ENCODE measurements around the gene SGIP1.

The SGIP1 gene

GRCh38 chr1:66704177-66704875 lies 170.4 kb downstream of the SGIP1 start:
- no CpG with 5 or more reads among the region's 4 CpGs for WGBS, 2 donors (ENCODE audit: extremely low coverage in 2 of 2, insufficient read length in 2 of 2, insufficient replicate concordance in 1 of 2)

GRCh38 chr1:66705110-66705509 lies 171.2 kb downstream of the SGIP1 start:
- H2BK5ac ChIP-seq (ENCODE audit: low read length), result no peak overlapping the region
- peaks cover 0 to 6% of the 10 kb centered on the region in 2 donors for H3K4me1 ChIP-seq (ENCODE audit: control insufficient read depth in 2 of 2, insufficient read depth in 1 of 2, low read depth in 1 of 2, low read length in 2 of 2)
- H3K9me3 ChIP-seq (replicated peaks in 1 of 2; ENCODE audit: control insufficient read depth in 2 of 2, insufficient read depth in 1 of 2, low read depth in 1 of 2, low read length in 2 of 2), result no peaks in the 10 kb centered on the region
- no peaks in the 10 kb centered on the region for H3K36me3 ChIP-seq (replicated peaks in 1 of 2; ENCODE audit: control insufficient read depth in 2 of 2, insufficient read depth in 2 of 2, low read length in 2 of 2)
- H3K27ac ChIP-seq (replicated peaks; ENCODE audit: low read length), result no peak overlapping the region
- no peak overlapping the region for H3K4me3 ChIP-seq (ENCODE audit: low read length in 2 of 2)
- no peaks in the 10 kb centered on the region for H3K79me1 ChIP-seq (ENCODE audit: low read depth, low read length)
- no peak overlapping the region for H4K91ac ChIP-seq (ENCODE audit: low read depth, low read length, poor library complexity)
- WGBS, 2 donors (ENCODE audit: extremely low coverage in 2 of 2, insufficient read length in 2 of 2, insufficient replicate concordance in 1 of 2), result no CpG with 5 or more reads among the region's 5 CpGs
- no peak overlapping the region for H3K14ac ChIP-seq (ENCODE audit: low read length)
- H2BK12ac ChIP-seq (ENCODE audit: low read length), result no peak overlapping the region
- H3K23ac ChIP-seq (ENCODE audit: low read depth, low read length, poor library complexity), result no peak overlapping the region
- no peak overlapping the region for H3K9ac ChIP-seq (ENCODE audit: low read depth, low read length, poor library complexity)
- no peaks in the 10 kb centered on the region for H3K27me3 ChIP-seq (ENCODE audit: control insufficient read depth in 3 of 3, insufficient read depth in 3 of 3, low read depth in 1 of 3, low read length in 3 of 3)
- no peak overlapping the region for H4K8ac ChIP-seq (ENCODE audit: low read depth, low read length)
- peak overlapping the region; percentile 80 for H2AFZ ChIP-seq (ENCODE audit: low read length)
- H2AK5ac ChIP-seq (ENCODE audit: low read depth, low read length), result no peak overlapping the region
- DNase-seq (ENCODE audit: low spot score), result no peak
- no peak overlapping the region for H2BK120ac ChIP-seq (ENCODE audit: low read depth, low read length)
- H2BK15ac ChIP-seq (ENCODE audit: low read length), result no peak overlapping the region
- H3K18ac ChIP-seq (ENCODE audit: low read length), result no peak overlapping the region
- H3K4me2 ChIP-seq (ENCODE audit: insufficient read depth, low read length, poor library complexity, severe bottlenecking), result no peak overlapping the region
- H3K4ac ChIP-seq (ENCODE audit: low read length), result no peak overlapping the region

More at GRCh38 chr1:66704177-66704875, 170.4 kb downstream of the SGIP1 start:
- Histone ChIP-seq H3K18ac (ENCODE audit: low read length) (no peak overlapping the region), H3K27ac (replicated peaks; ENCODE audit: low read length) (no peak overlapping the region), H3K79me1 (ENCODE audit: low read depth, low read length) (no peaks in the 10 kb centered on the region), H2BK12ac (ENCODE audit: low read length) (no peak overlapping the region), H2AFZ (ENCODE audit: low read length) (no peak overlapping the region), H3K4me1 (ENCODE audit: control insufficient read depth in 2 of 2, insufficient read depth in 1 of 2, low read depth in 1 of 2, low read length in 2 of 2) (peaks cover 0 to 6% of the 10 kb centered on the region in 2 donors), H3K9me3 (replicated peaks in 1 of 2; ENCODE audit: control insufficient read depth in 2 of 2, insufficient read depth in 1 of 2, low read depth in 1 of 2, low read length in 2 of 2) (no peaks in the 10 kb centered on the region), H2BK15ac (ENCODE audit: low read length) (no peak overlapping the region), H3K4me2 (ENCODE audit: insufficient read depth, low read length, poor library complexity, severe bottlenecking) (no peak overlapping the region), H4K8ac (ENCODE audit: low read depth, low read length) (no peak overlapping the region), H2BK5ac (ENCODE audit: low read length) (no peak overlapping the region), H2BK120ac (ENCODE audit: low read depth, low read length) (no peak overlapping the region), H3K9ac (ENCODE audit: low read depth, low read length, poor library complexity) (no peak overlapping the region), H3K23ac (ENCODE audit: low read depth, low read length, poor library complexity) (no peak overlapping the region), H3K14ac (ENCODE audit: low read length) (no peak overlapping the region), H3K27me3 (ENCODE audit: control insufficient read depth in 3 of 3, insufficient read depth in 3 of 3, low read depth in 1 of 3, low read length in 3 of 3) (no peaks in the 10 kb centered on the region), H3K36me3 (replicated peaks in 1 of 2; ENCODE audit: control insufficient read depth in 2 of 2, insufficient read depth in 2 of 2, low read length in 2 of 2) (no peaks in the 10 kb centered on the region), H3K4me3 (ENCODE audit: low read length in 2 of 2) (no peak overlapping the region), H2AK5ac (ENCODE audit: low read depth, low read length) (no peak overlapping the region), H3K4ac (ENCODE audit: low read length) (no peak overlapping the region), H4K91ac (ENCODE audit: low read depth, low read length, poor library complexity) (no peak overlapping the region)
- no peak for DNase-seq (ENCODE audit: low spot score)

GRCh38 chr1:66711420-66711819 lies 177.5 kb downstream of the SGIP1 start:
- Histone ChIP-seq H3K27ac (replicated peaks; ENCODE audit: low read length) (no peak overlapping the region), H3K27me3 (ENCODE audit: control insufficient read depth in 3 of 3, insufficient read depth in 3 of 3, low read depth in 1 of 3, low read length in 3 of 3) (no peaks in the 10 kb centered on the region), H3K36me3 (replicated peaks in 1 of 2; ENCODE audit: control insufficient read depth in 2 of 2, insufficient read depth in 2 of 2, low read length in 2 of 2) (no peaks in the 10 kb centered on the region), H4K8ac (ENCODE audit: low read depth, low read length) (no peak overlapping the region), H3K9ac (ENCODE audit: low read depth, low read length, poor library complexity) (no peak overlapping the region), H3K23ac (ENCODE audit: low read depth, low read length, poor library complexity) (no peak overlapping the region), H4K91ac (ENCODE audit: low read depth, low read length, poor library complexity) (no peak overlapping the region), H3K79me1 (ENCODE audit: low read depth, low read length) (no peaks in the 10 kb centered on the region), H3K4ac (ENCODE audit: low read length) (no peak overlapping the region), H3K14ac (ENCODE audit: low read length) (no peak overlapping the region), H3K4me3 (ENCODE audit: low read length in 2 of 2) (no peak overlapping the region), H2AK5ac (ENCODE audit: low read depth, low read length) (no peak overlapping the region), H3K18ac (ENCODE audit: low read length) (no peak overlapping the region), H3K4me1 (ENCODE audit: control insufficient read depth in 2 of 2, insufficient read depth in 1 of 2, low read depth in 1 of 2, low read length in 2 of 2) (no peaks in the 10 kb centered on the region), H3K9me3 (replicated peaks in 1 of 2; ENCODE audit: control insufficient read depth in 2 of 2, insufficient read depth in 1 of 2, low read depth in 1 of 2, low read length in 2 of 2) (no peaks in the 10 kb centered on the region), H2BK5ac (ENCODE audit: low read length) (no peak overlapping the region), H2BK12ac (ENCODE audit: low read length) (no peak overlapping the region), H2AFZ (ENCODE audit: low read length) (no peak overlapping the region), H2BK120ac (ENCODE audit: low read depth, low read length) (no peak overlapping the region), H3K4me2 (ENCODE audit: insufficient read depth, low read length, poor library complexity, severe bottlenecking) (no peak overlapping the region), H2BK15ac (ENCODE audit: low read length) (no peak overlapping the region)
- no peak for DNase-seq (ENCODE audit: low spot score)
- no CpG with 5 or more reads among the region's 2 CpGs for WGBS, 2 donors (ENCODE audit: extremely low coverage in 2 of 2, insufficient read length in 2 of 2, insufficient replicate concordance in 1 of 2)

GRCh38 chr1:66712839-66713238 lies 178.9 kb downstream of the SGIP1 start:
- WGBS, 2 donors (ENCODE audit: extremely low coverage in 2 of 2, insufficient read length in 2 of 2, insufficient replicate concordance in 1 of 2), result no CpG with 5 or more reads among the region's 2 CpGs
- Histone ChIP-seq H3K18ac (ENCODE audit: low read length) (no peak overlapping the region), H4K91ac (ENCODE audit: low read depth, low read length, poor library complexity) (no peak overlapping the region), H3K4ac (ENCODE audit: low read length) (no peak overlapping the region), H2BK15ac (ENCODE audit: low read length) (no peak overlapping the region), H2AFZ (ENCODE audit: low read length) (no peak overlapping the region), H3K9me3 (replicated peaks in 1 of 2; ENCODE audit: control insufficient read depth in 2 of 2, insufficient read depth in 1 of 2, low read depth in 1 of 2, low read length in 2 of 2) (no peaks in the 10 kb centered on the region), H3K27me3 (ENCODE audit: control insufficient read depth in 3 of 3, insufficient read depth in 3 of 3, low read depth in 1 of 3, low read length in 3 of 3) (no peaks in the 10 kb centered on the region), H3K4me3 (ENCODE audit: low read length in 2 of 2) (no peak overlapping the region), H2BK12ac (ENCODE audit: low read length) (no peak overlapping the region), H3K36me3 (replicated peaks in 1 of 2; ENCODE audit: control insufficient read depth in 2 of 2, insufficient read depth in 2 of 2, low read length in 2 of 2) (no peaks in the 10 kb centered on the region), H4K8ac (ENCODE audit: low read depth, low read length) (no peak overlapping the region), H3K9ac (ENCODE audit: low read depth, low read length, poor library complexity) (no peak overlapping the region), H3K4me1 (ENCODE audit: control insufficient read depth in 2 of 2, insufficient read depth in 1 of 2, low read depth in 1 of 2, low read length in 2 of 2) (no peaks in the 10 kb centered on the region), H3K79me1 (ENCODE audit: low read depth, low read length) (no peaks in the 10 kb centered on the region), H2BK5ac (ENCODE audit: low read length) (no peak overlapping the region), H3K4me2 (ENCODE audit: insufficient read depth, low read length, poor library complexity, severe bottlenecking) (no peak overlapping the region), H3K27ac (replicated peaks; ENCODE audit: low read length) (no peak overlapping the region), H2BK120ac (ENCODE audit: low read depth, low read length) (no peak overlapping the region), H3K23ac (ENCODE audit: low read depth, low read length, poor library complexity) (no peak overlapping the region), H3K14ac (ENCODE audit: low read length) (no peak overlapping the region), H2AK5ac (ENCODE audit: low read depth, low read length) (no peak overlapping the region)
- DNase-seq (ENCODE audit: low spot score), result no peak
